GM23248 (cell line): ENCODE data around the gene CAPN9. TPM values are rescaled to one million over a fixed set of nuclear protein-coding genes. Genes with fewer than 3 reads are reported as not detected.

Source experiments
- DNase-seq: peaks from one replicate; pipeline ENCODE4 v3.0.0-alpha.2; 2015
- H2AFZ ChIP-seq: fragments of 200-600 bp; sonication (generic); 2 replicates; pipeline ENCODE4 v1.6.1; 2016; ENCODE audit warnings: antibody characterized with exemption
- H3F3A ChIP-seq: fragments of 200-600 bp; sonication (generic); 2 replicates; pipeline ENCODE4 v1.6.1; 2016; ENCODE audit warnings: mild to moderate bottlenecking, antibody characterized with exemption, mixed run types; ENCODE audit not compliant: insufficient read depth
- H3K27ac ChIP-seq: fragments of 200-600 bp; sonication (generic); 2 replicates; pipeline ENCODE4 v1.5.1; 2016; ENCODE audit warnings: mild to moderate bottlenecking
- H3K27me3 ChIP-seq: fragments of 200-600 bp; sonication (generic); replicated peaks from 2 replicates; pipeline ENCODE4 v1.6.1; 2016; ENCODE audit warnings: mild to moderate bottlenecking; ENCODE audit not compliant: insufficient read depth
- H3K36me3 ChIP-seq: fragments of 200-600 bp; sonication (generic); 2 replicates; pipeline ENCODE4 v1.6.1; 2016; ENCODE audit warnings: low read depth, mild to moderate bottlenecking
- H3K4me1 ChIP-seq: fragments of 200-600 bp; sonication (generic); 2 replicates; pipeline ENCODE4 v1.6.1; 2016; ENCODE audit warnings: mild to moderate bottlenecking; ENCODE audit not compliant: insufficient read depth
- H3K4me2 ChIP-seq: fragments of 200-600 bp; sonication (generic); one replicate; pipeline ENCODE4 v1.6.1; 2016; ENCODE audit warnings: mild to moderate bottlenecking; ENCODE audit not compliant: unreplicated experiment
- H3K4me3 ChIP-seq: fragments of 200-600 bp; sonication (generic); 2 replicates; pipeline ENCODE4 v1.5.1; 2016; ENCODE audit warnings: mild to moderate bottlenecking
- H3K79me2 ChIP-seq: fragments of 200-600 bp; sonication (generic); 2 replicates; pipeline ENCODE4 v1.6.1; 2016; ENCODE audit warnings: mild to moderate bottlenecking; ENCODE audit not compliant: insufficient read depth
- H3K9ac ChIP-seq: fragments of 200-600 bp; sonication (generic); 2 replicates; pipeline ENCODE4 v1.6.1; 2016; ENCODE audit warnings: mild to moderate bottlenecking
- H3K9me2 ChIP-seq: fragments of 200-600 bp; sonication (generic); 2 replicates; pipeline ENCODE4 v1.6.1; 2016; ENCODE audit warnings: mixed run types, mild to moderate bottlenecking, moderate library complexity; ENCODE audit not compliant: insufficient read depth
- H3K9me3 ChIP-seq: fragments of 200-600 bp; sonication (generic); one replicate; pipeline ENCODE4 v1.6.1; 2017; ENCODE audit warnings: low read depth
- H4K20me1 ChIP-seq: fragments of 200-600 bp; sonication (generic); 2 replicates; pipeline ENCODE4 v1.6.0; 2016; ENCODE audit not compliant: insufficient read depth
- EZH2 ChIP-seq: fragments of 200-600 bp; sonication (generic); IDR thresholded peaks from 2 replicates; pipeline ENCODE4 v1.6.1; 2018; ENCODE audit warnings: antibody characterized with exemption, mild to moderate bottlenecking; ENCODE audit not compliant: insufficient read depth, poor library complexity, severe bottlenecking
- EZH2phosphoT487 ChIP-seq: fragments of 200-600 bp; sonication (generic); IDR thresholded peaks from 2 replicates; pipeline ENCODE4 v1.6.1; 2018; ENCODE audit warnings: antibody characterized with exemption, moderate library complexity, mild to moderate bottlenecking, low read depth; ENCODE audit not compliant: insufficient read depth
- WGBS, 2 experiments: methylation state at CpG; one replicate each; pipeline ENCODE4 v1.1.6; 2015 to 2017; ENCODE audit warnings: low lambda C conversion rate in 2 of 2, low coverage in 1 of 2; ENCODE audit errors: missing lambda C conversion rate in 2 of 2; 5-methylcytosine and 5-hydroxymethylcytosine counted together
- in situ Hi-C: fragments of 300-500 bp; cut with MboI; formaldehyde crosslinking; loops from 2 replicates; pipeline ENCODE4 v1.15.0; 2020
- polyA plus RNA-seq: library from polyadenylated mRNA; unstranded; fragments of >200 nt; fragmentation: Nextera tagmentation; extraction: Ambion mirVana; gene quantifications from 2 replicates; pipeline ENCODE4 v1.2.1, GENCODE V29; 2016
- total RNA-seq: library from RNA; depleted of rRNA; stranded (reverse); fragments of >200 nt; shearing (Covaris generic); gene quantifications from 2 replicates; pipeline ENCODE4 v1.2.3, GENCODE V29; 2014

The CAPN9 gene
- total and polyA plus RNA-seq, 2 experiments from 2014 or later, result not detected

GRCh38 chr1:230707732-230708630, 39.2 kb upstream of the CAPN9 start:
- H4K20me1 ChIP-seq, result no peaks in the 10 kb centered on the region
- TF ChIP-seq EZH2 (no peak), EZH2phosphoT487 (no peak)

GRCh38 chr1:230708631-230709580, 38.3 kb upstream of the CAPN9 start:
- no peaks in the 10 kb centered on the region for H3K36me3 ChIP-seq
- no peak overlapping the region for H2AFZ ChIP-seq
- H3K27ac ChIP-seq, result no peak overlapping the region
- no peaks in the 10 kb centered on the region for H3K9me2 ChIP-seq
- no peaks in the 10 kb centered on the region for H3F3A ChIP-seq
- WGBS, 2 experiments, result 48 to 52% methylated on average over 16 of the region's 16 CpGs
- no peaks in the 10 kb centered on the region for H3K79me2 ChIP-seq
- in situ Hi-C loops, result no loop called here
- H3K4me1 ChIP-seq, result peaks cover 5% of the 10 kb centered on the region
- TF ChIP-seq EZH2phosphoT487, result no peak
- no peak for TF ChIP-seq EZH2
- no peaks in the 10 kb centered on the region for H3K9me3 ChIP-seq
- DNase-seq, result peak; percentile 45
- no peak overlapping the region for H3K4me3 ChIP-seq
- H3K9ac ChIP-seq, result no peak overlapping the region
- no peak overlapping the region for H3K4me2 ChIP-seq
- H4K20me1 ChIP-seq, result no peaks in the 10 kb centered on the region
- 0 out of 2 replicates have a peak, but pooled peaks cover 3% of the 10 kb centered on the region for H3K27me3 ChIP-seq

More at GRCh38 chr1:230707732-230708630, 39.2 kb upstream of the CAPN9 start:
- H2AFZ ChIP-seq, result no peak overlapping the region
- no peaks in the 10 kb centered on the region for H3K79me2 ChIP-seq
- H3K4me2 ChIP-seq, result no peak overlapping the region
- no peak for DNase-seq
- no peaks in the 10 kb centered on the region for H3K9me2 ChIP-seq
- H3K27ac ChIP-seq, result no peak overlapping the region
- H3K9me3 ChIP-seq, result no peaks in the 10 kb centered on the region
- no peak overlapping the region for H3K4me3 ChIP-seq
- H3K4me1 ChIP-seq, result no peaks in the 10 kb centered on the region
- in situ Hi-C loops, result no loop called here
- H3K27me3 ChIP-seq, result 0 out of 2 replicates have a peak, but pooled peaks cover under 1% of the 10 kb centered on the region
- WGBS, 2 experiments, result 60 to 65% methylated on average over 22 of the region's 22 CpGs
- H3K36me3 ChIP-seq, result no peaks in the 10 kb centered on the region
- H3K9ac ChIP-seq, result no peak overlapping the region
- H3F3A ChIP-seq, result no peaks in the 10 kb centered on the region

- no peak overlapping the region for H3K4me2 ChIP-seq
- in situ Hi-C loops, result no loop called here
- no peaks in the 10 kb centered on the region for H4K20me1 ChIP-seq
- H3K9ac ChIP-seq, result no peak overlapping the region
- WGBS, 2 experiments, result 54 to 57% methylated on average over 17 to 18 of the region's 18 CpGs
- H3K4me3 ChIP-seq, result no peak overlapping the region
- no peaks in the 10 kb centered on the region for H3K36me3 ChIP-seq
- H3K27me3 ChIP-seq, result 0 out of 2 replicates have a peak, but pooled peaks cover 3% of the 10 kb centered on the region
- no peaks in the 10 kb centered on the region for H3K79me2 ChIP-seq
- H3K9me2 ChIP-seq, result no peaks in the 10 kb centered on the region
- no peaks in the 10 kb centered on the region for H3K9me3 ChIP-seq
- no peaks in the 10 kb centered on the region for H3F3A ChIP-seq
- DNase-seq, result no peak
- H3K27ac ChIP-seq, result no peak overlapping the region
- no peak for TF ChIP-seq EZH2
- TF ChIP-seq EZH2phosphoT487, result no peak
- no peak overlapping the region for H2AFZ ChIP-seq
- peaks cover 6% of the 10 kb centered on the region for H3K4me1 ChIP-seq
Observed at GRCh38 chr1:230709619-230710542, 37.3 kb upstream of the CAPN9 start.

- Histone ChIP-seq H4K20me1 (no peaks in the 10 kb centered on the region), H3K79me2 (no peaks in the 10 kb centered on the region), H3K4me1 (peaks cover 6% of the 10 kb centered on the region), H3K27me3 (0 out of 2 replicates have a peak, but pooled peaks cover 3% of the 10 kb centered on the region), H3K27ac (no peak overlapping the region), H2AFZ (no peak overlapping the region), H3F3A (no peaks in the 10 kb centered on the region), H3K36me3 (no peaks in the 10 kb centered on the region), H3K9ac (no peak overlapping the region), H3K9me2 (no peaks in the 10 kb centered on the region), H3K4me2 (no peak overlapping the region), H3K4me3 (no peak overlapping the region), H3K9me3 (no peaks in the 10 kb centered on the region)
- no peak for TF ChIP-seq EZH2phosphoT487
- no peak for TF ChIP-seq EZH2
- 85% methylated on average over 8 of the region's 8 CpGs for WGBS, 2 experiments
- no peak for DNase-seq
- in situ Hi-C loops, result no loop called here
Observed at GRCh38 chr1:230710543-230710904, 36.7 kb upstream of the CAPN9 start.
